KMS-11 (cell line): Measurements from ENCODE around the gene FUT9.

Experiments
- H2AFZ ChIP-seq: fragments of 200-600 bp; sonication (generic); 2 replicates; pipeline ENCODE4 v1.6.1; 2016; ENCODE audit warnings: antibody characterized with exemption, mixed run types, low read depth
- H3K27ac ChIP-seq: fragments of 200-600 bp; sonication (generic); 2 replicates; pipeline ENCODE4 v1.6.1; 2016; ENCODE audit warnings: mild to moderate bottlenecking, mixed run types
- H3K27me3 ChIP-seq: fragments of 200-600 bp; sonication (generic); 2 replicates; pipeline ENCODE4 v1.6.1; 2017; ENCODE audit warnings: mild to moderate bottlenecking, low read depth, mixed run types, moderate library complexity; ENCODE audit not compliant: insufficient read depth
- H3K36me3 ChIP-seq: fragments of 200-600 bp; sonication (generic); 2 replicates; pipeline ENCODE4 v1.6.1; 2017; ENCODE audit warnings: mild to moderate bottlenecking, mixed run types; ENCODE audit not compliant: insufficient read depth
- H3K4me1 ChIP-seq: fragments of 200-600 bp; sonication (generic); 2 replicates; pipeline ENCODE4 v1.6.1; 2016; ENCODE audit warnings: mild to moderate bottlenecking, low read depth, mixed run types; ENCODE audit not compliant: poor library complexity, severe bottlenecking
- H3K4me2 ChIP-seq: fragments of 200-600 bp; sonication (generic); 2 replicates; pipeline ENCODE4 v1.7.0; 2016; ENCODE audit warnings: mild to moderate bottlenecking, mixed run types
- H3K4me3 ChIP-seq: fragments of 200-600 bp; sonication (generic); IDR thresholded peaks from 2 replicates; pipeline ENCODE4 v1.6.1; 2017; ENCODE audit warnings: low read depth, low read length, mixed read lengths; ENCODE audit not compliant: insufficient read depth
- H3K79me2 ChIP-seq: fragments of 200-600 bp; sonication (generic); 2 replicates; pipeline ENCODE4 v1.6.1; 2016; ENCODE audit warnings: low read depth, mixed run types; ENCODE audit not compliant: insufficient read depth
- H3K9ac ChIP-seq: fragments of 200-600 bp; sonication (generic); 2 replicates; pipeline ENCODE4 v1.6.1; 2016; ENCODE audit warnings: mild to moderate bottlenecking, mixed run types
- H4K20me1 ChIP-seq: fragments of 200-600 bp; sonication (generic); 2 replicates; pipeline ENCODE4 v1.6.1; 2016; ENCODE audit warnings: mild to moderate bottlenecking, mixed run types; ENCODE audit not compliant: insufficient read depth
- TF ChIP-seq, protein P1 (sequence below): fragments of 200-600 bp; sonication (generic); conservative IDR thresholded peaks from 2 replicates; pipeline ENCODE4 v1.6.1; 2017; ENCODE audit warnings: low read depth, mild to moderate bottlenecking, antibody characterized with exemption, low read length, moderate library complexity, mixed read lengths

Gene FUT9

DNA sequence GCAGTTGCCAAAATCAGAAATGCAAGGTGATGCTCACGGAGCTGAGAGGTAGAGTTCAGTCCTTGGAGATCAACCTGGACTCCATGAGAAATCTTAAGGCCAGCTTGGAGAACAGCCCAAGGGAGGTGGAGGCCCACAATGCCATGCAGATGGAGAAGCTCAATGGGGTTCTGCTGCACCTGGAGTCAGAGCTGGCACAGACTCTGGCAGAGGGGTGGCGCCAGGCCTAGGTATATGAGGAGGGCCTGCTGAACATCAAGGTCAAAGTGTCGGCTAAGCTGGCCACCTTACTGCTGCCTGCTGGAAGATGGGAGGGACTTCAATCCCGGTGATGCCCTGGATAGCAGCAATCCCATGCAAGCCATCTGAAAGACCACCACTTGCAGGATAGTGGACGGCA is 23.9 kb upstream of the FUT9 start:
- H4K20me1 ChIP-seq, result no peaks in the 10 kb centered on the region
- no peak overlapping the region for H2AFZ ChIP-seq
- no peak overlapping the region for H3K27ac ChIP-seq
- H3K4me1 ChIP-seq, result no peaks in the 10 kb centered on the region
- H3K4me3 ChIP-seq, result no peak overlapping the region
- H3K79me2 ChIP-seq, result no peaks in the 10 kb centered on the region
- no peaks in the 10 kb centered on the region for H3K27me3 ChIP-seq
- TF ChIP-seq, protein P1, sequence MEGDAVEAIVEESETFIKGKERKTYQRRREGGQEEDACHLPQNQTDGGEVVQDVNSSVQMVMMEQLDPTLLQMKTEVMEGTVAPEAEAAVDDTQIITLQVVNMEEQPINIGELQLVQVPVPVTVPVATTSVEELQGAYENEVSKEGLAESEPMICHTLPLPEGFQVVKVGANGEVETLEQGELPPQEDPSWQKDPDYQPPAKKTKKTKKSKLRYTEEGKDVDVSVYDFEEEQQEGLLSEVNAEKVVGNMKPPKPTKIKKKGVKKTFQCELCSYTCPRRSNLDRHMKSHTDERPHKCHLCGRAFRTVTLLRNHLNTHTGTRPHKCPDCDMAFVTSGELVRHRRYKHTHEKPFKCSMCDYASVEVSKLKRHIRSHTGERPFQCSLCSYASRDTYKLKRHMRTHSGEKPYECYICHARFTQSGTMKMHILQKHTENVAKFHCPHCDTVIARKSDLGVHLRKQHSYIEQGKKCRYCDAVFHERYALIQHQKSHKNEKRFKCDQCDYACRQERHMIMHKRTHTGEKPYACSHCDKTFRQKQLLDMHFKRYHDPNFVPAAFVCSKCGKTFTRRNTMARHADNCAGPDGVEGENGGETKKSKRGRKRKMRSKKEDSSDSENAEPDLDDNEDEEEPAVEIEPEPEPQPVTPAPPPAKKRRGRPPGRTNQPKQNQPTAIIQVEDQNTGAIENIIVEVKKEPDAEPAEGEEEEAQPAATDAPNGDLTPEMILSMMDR, result no peak
- no peaks in the 10 kb centered on the region for H3K36me3 ChIP-seq
- H3K9ac ChIP-seq, result no peak overlapping the region
- H3K4me2 ChIP-seq, result no peak overlapping the region

DNA sequence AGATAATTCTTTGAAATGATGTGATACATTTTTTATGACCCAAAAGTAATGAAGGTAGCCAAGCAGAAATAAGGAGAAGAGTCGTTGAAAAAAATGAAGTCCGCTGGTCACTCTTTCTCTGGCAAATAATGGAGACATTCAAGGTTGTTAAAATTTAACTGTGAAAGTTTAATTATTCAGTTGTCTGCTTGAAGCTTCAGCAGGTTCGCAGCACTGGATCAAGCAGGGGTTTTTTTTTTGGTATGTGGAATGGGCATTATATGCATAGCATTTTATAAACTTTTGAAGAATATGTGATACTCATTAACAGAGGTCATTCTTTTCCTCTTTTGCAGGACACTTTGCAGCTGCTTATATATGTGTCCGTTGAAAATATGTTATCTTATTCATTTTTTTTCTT is 21.6 kb upstream of the FUT9 start:
- H3K27me3 ChIP-seq, result no peaks in the 10 kb centered on the region
- H3K4me1 ChIP-seq, result no peaks in the 10 kb centered on the region
- H2AFZ ChIP-seq, result no peak overlapping the region
- TF ChIP-seq, protein P1, result no peak
- no peak overlapping the region for H3K4me2 ChIP-seq
- H3K4me3 ChIP-seq, result no peak overlapping the region
- no peaks in the 10 kb centered on the region for H3K79me2 ChIP-seq
- H4K20me1 ChIP-seq, result no peaks in the 10 kb centered on the region
- no peaks in the 10 kb centered on the region for H3K36me3 ChIP-seq
- no peak overlapping the region for H3K9ac ChIP-seq
- no peak overlapping the region for H3K27ac ChIP-seq

DNA sequence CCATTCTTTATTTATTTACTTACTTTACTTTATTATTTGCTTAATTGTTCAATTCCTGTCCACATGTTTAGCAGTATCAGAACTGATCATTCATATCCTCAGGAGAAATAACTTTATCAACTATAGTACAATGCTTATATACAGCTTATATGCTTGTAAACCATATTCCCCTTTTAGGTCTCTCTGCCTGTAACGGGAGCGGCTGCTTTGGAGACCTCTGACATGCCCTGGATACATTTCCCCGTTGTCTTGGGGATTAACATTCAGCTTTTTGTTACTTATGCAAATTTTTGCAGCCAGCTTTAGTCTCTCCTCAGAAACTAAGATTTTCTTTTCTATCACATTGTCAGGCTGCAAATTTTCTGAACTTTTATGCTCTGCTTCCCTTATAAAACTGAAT is 17.6 kb upstream of the FUT9 start:
- Histone ChIP-seq H3K4me2 (no peak overlapping the region), H3K36me3 (no peaks in the 10 kb centered on the region), H3K9ac (no peak overlapping the region), H2AFZ (no peak overlapping the region), H3K27ac (no peak overlapping the region), H3K4me1 (no peaks in the 10 kb centered on the region), H3K27me3 (no peaks in the 10 kb centered on the region), H4K20me1 (no peaks in the 10 kb centered on the region), H3K4me3 (no peak overlapping the region), H3K79me2 (no peaks in the 10 kb centered on the region)
- TF ChIP-seq, protein P1, result no peak

DNA sequence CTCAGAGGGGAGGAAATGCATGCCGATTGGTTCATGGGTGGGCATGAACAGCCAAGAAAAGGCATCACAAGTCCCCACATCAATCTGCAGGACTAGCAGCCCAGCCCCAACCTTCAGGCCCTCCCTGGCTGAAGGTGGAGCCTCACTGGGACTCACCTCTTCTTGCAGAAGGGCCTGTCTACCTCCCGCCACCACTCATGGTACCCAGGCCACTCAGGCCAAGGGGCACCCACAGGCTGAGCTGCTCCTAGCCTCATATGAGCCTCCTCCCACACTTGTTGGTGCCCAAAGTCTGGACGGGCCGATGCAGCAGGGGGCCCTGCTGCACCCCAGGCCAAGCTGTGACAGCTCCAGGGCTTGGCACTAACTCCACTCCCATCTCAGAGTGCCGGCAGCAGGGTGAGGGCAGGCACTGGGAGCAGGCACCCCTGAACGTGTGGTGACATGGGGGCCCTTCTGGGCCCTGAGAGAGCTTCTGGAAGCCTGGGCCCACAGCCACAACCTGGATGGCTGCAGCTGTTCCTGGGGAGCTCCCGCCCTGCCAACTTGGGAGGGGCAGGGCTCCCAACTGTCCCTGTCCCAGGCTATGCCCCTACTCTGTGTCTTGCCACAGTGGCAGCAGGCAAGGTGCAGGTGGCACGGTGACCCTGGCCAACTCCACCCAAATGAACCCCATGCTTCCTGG is 13.7 kb upstream of the FUT9 start:
- TF ChIP-seq, protein P1, result no peak
- H3K36me3 ChIP-seq, result no peaks in the 10 kb centered on the region
- no peak overlapping the region for H3K27ac ChIP-seq

More for the DNA sequence above, 13.7 kb upstream of the FUT9 start:
- Histone ChIP-seq H3K79me2 (no peaks in the 10 kb centered on the region), H3K4me3 (no peak overlapping the region), H2AFZ (no peak overlapping the region), H4K20me1 (no peaks in the 10 kb centered on the region), H3K9ac (no peak overlapping the region), H3K4me1 (no peaks in the 10 kb centered on the region), H3K27me3 (no peaks in the 10 kb centered on the region), H3K4me2 (no peak overlapping the region)
